SK-N-SH (cell line): Measurements from ENCODE around the gene PIK3IP1. TPM values are rescaled to one million over a fixed set of nuclear protein-coding genes. Genes with fewer than 3 reads are reported as not detected.

Source experiments
- CTCF ChIA-PET: fragments of 300-600, 350-600 bp; formaldehyde crosslinking; extraction: SDS; loops from one replicate; lab custom pipeline; 2021; lab: Yijun Ruan, JAX
- POLR2A ChIA-PET: fragments of 350-600 bp; sonication (Branson Sonifier 250); formaldehyde crosslinking; extraction: SDS; loops from one replicate; lab custom pipeline; 2020; ENCODE audit warnings: antibody characterized with exemption, inconsistent platforms; lab: Yijun Ruan, JAX
- DNase-seq: peaks from one replicate; pipeline ENCODE4 v3.0.0; 2012
- H2AFZ ChIP-seq: fragments of 200-600 bp; sonication (generic); 2 replicates; pipeline ENCODE4 v1.8.1; 2016; ENCODE audit warnings: antibody characterized with exemption, mild to moderate bottlenecking, low read depth
- H3F3A ChIP-seq: fragments of 200-600 bp; sonication (generic); replicated peaks from 2 replicates; pipeline ENCODE3; 2016; ENCODE audit warnings: antibody characterized with exemption, mild to moderate bottlenecking; ENCODE audit not compliant: insufficient read depth
- H3K27ac ChIP-seq, 2 experiments: fragments of 200-500 bp in 1 of 2; fragments of 200-600 bp in 1 of 2; sonication (Bioruptor generic) in 1 of 2; sonication (generic), shearing (Covaris generic) in 1 of 2; 2 replicates each; pipeline versions ENCODE4 v1.5.1 to v1.6.1; 2014 to 2016; ENCODE audit warnings: low read depth in 2 of 2, inconsistent platforms in 1 of 2, low read length in 1 of 2, mild to moderate bottlenecking in 1 of 2, mixed read lengths in 1 of 2
- H3K27me3 ChIP-seq: fragments of 200-600 bp; sonication (generic), shearing (Covaris generic); 2 replicates; pipeline ENCODE4 v1.6.1; 2016; ENCODE audit warnings: mixed run types; ENCODE audit not compliant: insufficient read depth
- H3K36me3 ChIP-seq, 2 experiments: fragments of 200-500 bp in 1 of 2; fragments of 200-600 bp in 1 of 2; sonication (Bioruptor generic) in 1 of 2; sonication (generic) in 1 of 2; replicated peaks in 1 of 2; 2 replicates each; pipeline versions ENCODE3 to v1.5.1; 2014 to 2016; ENCODE audit warnings: low read length in 1 of 2, mild to moderate bottlenecking in 1 of 2; ENCODE audit not compliant: insufficient read depth in 2 of 2, control insufficient read depth in 1 of 2
- H3K4me1 ChIP-seq, 2 experiments: fragments of 200-500 bp in 1 of 2; fragments of 200-600 bp in 1 of 2; sonication (Bioruptor generic) in 1 of 2; sonication (generic), shearing (Covaris generic) in 1 of 2; 2 replicates each; pipeline versions ENCODE4 v1.5.1 to v1.6.1; 2014 to 2016; ENCODE audit warnings: low read depth in 1 of 2, low read length in 1 of 2, mixed run types in 1 of 2; ENCODE audit not compliant: insufficient read depth in 2 of 2, control insufficient read depth in 1 of 2
- H3K4me2 ChIP-seq: fragments of 200-600 bp; sonication (generic), shearing (Covaris generic); 2 replicates; pipeline ENCODE4 v1.6.1; 2017; ENCODE audit warnings: mixed run types
- H3K4me3 ChIP-seq, 2 experiments: fragments of 200-500 bp in 1 of 2; fragments of 200-600 bp in 1 of 2; sonication (Bioruptor generic) in 1 of 2; sonication (generic), shearing (Covaris generic) in 1 of 2; 2 replicates each; pipeline versions ENCODE4 v1.5.1 to v1.8.1; 2014 to 2016; ENCODE audit warnings: low read depth in 2 of 2, inconsistent platforms in 1 of 2, low read length in 1 of 2, mild to moderate bottlenecking in 1 of 2, mixed read lengths in 1 of 2, moderate library complexity in 1 of 2
- H3K79me2 ChIP-seq: fragments of 200-600 bp; sonication (generic); 2 replicates; pipeline ENCODE4 v1.8.1; 2017; ENCODE audit warnings: mild to moderate bottlenecking; ENCODE audit not compliant: insufficient read depth
- H3K9ac ChIP-seq: fragments of 200-600 bp; sonication (generic); 2 replicates; pipeline ENCODE4 v1.6.1; 2017; ENCODE audit warnings: mixed run types
- H3K9me2 ChIP-seq: fragments of 200-600 bp; sonication (generic); 2 replicates; pipeline ENCODE4 v1.6.1; 2017; ENCODE audit warnings: mixed run types
- H3K9me3 ChIP-seq: fragments of 200-600 bp; sonication (generic); 2 replicates; pipeline ENCODE4 v1.6.1; 2017; ENCODE audit warnings: mixed run types, mild to moderate bottlenecking, moderate library complexity
- H4K20me1 ChIP-seq: fragments of 200-600 bp; sonication (generic); 2 replicates; pipeline ENCODE4 v1.6.1; 2017; ENCODE audit warnings: mild to moderate bottlenecking, mixed run types; ENCODE audit not compliant: insufficient read depth
- CHD2 ChIP-seq: fragments of 150-350 bp; IDR thresholded peaks from 2 replicates; pipeline ENCODE4 v1.6.1; 2018; ENCODE audit warnings: low read length; ENCODE audit not compliant: partially characterized antibody
- EP300 ChIP-seq, 2 experiments: IDR thresholded peaks; 2 replicates each; pipeline versions ENCODE4 v1.4.0 to v1.6.1; 2012; ENCODE audit warnings: borderline replicate concordance in 1 of 2, low read depth in 1 of 2, low read length in 1 of 2
- FOXJ3 ChIP-seq: sonication (generic); formaldehyde crosslinking; IDR thresholded peaks from 2 replicates; pipeline ENCODE4 v1.5.1; 2020; ENCODE audit warnings: mild to moderate bottlenecking, missing genetic modification reagents
- GATA2 ChIP-seq: sonication (generic); formaldehyde crosslinking; IDR thresholded peaks from 2 replicates; pipeline ENCODE4 v1.5.0; 2020; ENCODE audit warnings: mild to moderate bottlenecking, missing genetic modification reagents
- MEF2A ChIP-seq: IDR thresholded peaks from 2 replicates; pipeline ENCODE4 v1.4.0; 2012; ENCODE audit warnings: low read depth, borderline replicate concordance
- NFIC ChIP-seq: IDR thresholded peaks from 2 replicates; pipeline ENCODE4 v1.4.0; 2012; ENCODE audit warnings: borderline replicate concordance
- NRF1 ChIP-seq: IDR thresholded peaks from 2 replicates; pipeline ENCODE4 v1.6.1; 2012; ENCODE audit warnings: low read depth, mild to moderate bottlenecking, low read length
- POLR2AphosphoS5 ChIP-seq: IDR thresholded peaks from 2 replicates; pipeline ENCODE4 v1.6.1; 2012; ENCODE audit warnings: low read depth, low read length
- RAD21 ChIP-seq: IDR thresholded peaks from 2 replicates; pipeline ENCODE4 v1.6.1; 2012; ENCODE audit warnings: mild to moderate bottlenecking, low read length
- RFX5 ChIP-seq: IDR thresholded peaks from 2 replicates; pipeline ENCODE4 v1.6.1; 2012; ENCODE audit warnings: mild to moderate bottlenecking, improper control_type of control experiment, low read length
- RXRA ChIP-seq: IDR thresholded peaks from 2 replicates; pipeline ENCODE4 v1.4.0; 2012; ENCODE audit warnings: low read depth, mild to moderate bottlenecking, borderline replicate concordance
- SIN3A ChIP-seq: IDR thresholded peaks from 2 replicates; pipeline ENCODE4 v1.6.1; 2012; ENCODE audit warnings: low read depth, mild to moderate bottlenecking, low read length, moderate library complexity, borderline replicate concordance
- TAF1 ChIP-seq: IDR thresholded peaks from 2 replicates; pipeline ENCODE4 v1.6.1; 2012; ENCODE audit warnings: low read depth, mild to moderate bottlenecking, low read length, moderate library complexity, borderline replicate concordance
- TCF12 ChIP-seq: IDR thresholded peaks from 2 replicates; pipeline ENCODE4 v1.4.0; 2012
- TEAD4 ChIP-seq: IDR thresholded peaks from 2 replicates; pipeline ENCODE4 v1.4.0; 2012; ENCODE audit warnings: mild to moderate bottlenecking, borderline replicate concordance; ENCODE audit not compliant: insufficient read depth
- WGBS: methylation state at CpG from one replicate; pipeline ENCODE4 v1.1.6; 2017; ENCODE audit warnings: low lambda C conversion rate; 5-methylcytosine and 5-hydroxymethylcytosine counted together
- polyA plus RNA-seq, 3 experiments: library from polyadenylated mRNA; depleted of rRNA; stranded (reverse); fragments of >200 nt; gene quantifications; 2 replicates each; pipeline ENCODE4 v1.2.3, GENCODE V29; 2012
- TF ChIP-seq, protein P1 (sequence below): fragments of 150-350 bp; IDR thresholded peaks from 2 replicates; pipeline ENCODE4 v1.6.1; 2017; ENCODE audit warnings: antibody characterized with exemption, low read length, low read depth, borderline replicate concordance
- TF ChIP-seq, protein P2 (sequence below): IDR thresholded peaks from 2 replicates; pipeline ENCODE4 v1.6.1; 2012; ENCODE audit warnings: mild to moderate bottlenecking, low read depth, low read length, moderate library complexity
- TF ChIP-seq, protein P3 (sequence below): IDR thresholded peaks from 2 replicates; pipeline ENCODE4 v1.4.0; 2012; ENCODE audit warnings: low read depth, borderline replicate concordance
- TF ChIP-seq, protein P4 (sequence below): IDR thresholded peaks from 2 replicates; pipeline ENCODE4; 2012

Gene PIK3IP1
- polyA plus RNA-seq, 1 of the 3 experiments (the other 2 are of a cell fraction), result 8.6 TPM

DNA sequence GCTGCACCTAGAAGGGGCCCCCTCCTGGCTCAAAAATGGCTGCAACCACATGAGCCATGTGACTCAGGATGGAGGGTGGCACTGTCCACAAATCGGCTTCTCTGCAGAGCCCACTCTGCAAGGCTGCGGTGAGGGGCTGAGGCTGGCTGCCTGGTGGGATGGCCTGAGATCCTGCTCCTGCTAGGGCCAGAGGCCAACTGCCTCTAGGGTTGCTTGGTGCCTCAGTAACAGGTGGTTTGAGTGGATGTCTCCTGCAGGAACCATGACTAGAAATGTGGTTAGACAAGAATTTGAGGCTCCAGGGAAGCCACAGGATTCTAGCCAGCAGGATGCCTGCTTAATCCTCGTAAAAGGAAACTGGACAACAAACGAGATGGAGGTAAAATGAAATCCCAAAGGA is 36.7 kb upstream of the PIK3IP1 start:
- Histone ChIP-seq H3K36me3 (peaks cover 49 to 78% of the 10 kb centered on the region in 2 experiments), H3F3A (peaks cover 16% of the 10 kb centered on the region), H3K9me3 (no peaks in the 10 kb centered on the region), H3K9me2 (no peaks in the 10 kb centered on the region), H3K27ac (no peak overlapping the region), H3K27me3 (no peaks in the 10 kb centered on the region), H3K4me2 (no peak overlapping the region), H3K4me1 (no peaks in the 10 kb centered on the region), H2AFZ (no peak overlapping the region), H3K9ac (no peak overlapping the region), H3K79me2 (peaks cover 23% of the 10 kb centered on the region), H4K20me1 (no peaks in the 10 kb centered on the region), H3K4me3 (no peak overlapping the region)
- DNase-seq, result no peak
- POLR2A ChIA-PET, result no interaction called here
- CTCF ChIA-PET, result interaction anchor here (1.6 kb wide), 1 partner anchor 15 kb away, joined by 6 read pairs; no protein-coding TSS in a partner anchor
- no peak for TF ChIP-seq RAD21
- TF ChIP-seq RFX5, result no peak
- no peak for TF ChIP-seq EP300 (IDR thresholded peaks at IDR 0.05; ENCODE audit: borderline replicate concordance in 1 of 2, low read depth in 1 of 2, low read length in 1 of 2)
- TF ChIP-seq, protein P1, sequence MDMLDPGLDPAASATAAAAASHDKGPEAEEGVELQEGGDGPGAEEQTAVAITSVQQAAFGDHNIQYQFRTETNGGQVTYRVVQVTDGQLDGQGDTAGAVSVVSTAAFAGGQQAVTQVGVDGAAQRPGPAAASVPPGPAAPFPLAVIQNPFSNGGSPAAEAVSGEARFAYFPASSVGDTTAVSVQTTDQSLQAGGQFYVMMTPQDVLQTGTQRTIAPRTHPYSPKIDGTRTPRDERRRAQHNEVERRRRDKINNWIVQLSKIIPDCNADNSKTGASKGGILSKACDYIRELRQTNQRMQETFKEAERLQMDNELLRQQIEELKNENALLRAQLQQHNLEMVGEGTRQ, result no peak
- no peak for TF ChIP-seq FOXJ3
- no peak for TF ChIP-seq SIN3A
- no peak for TF ChIP-seq RXRA
- TF ChIP-seq NFIC, result no peak
- TF ChIP-seq POLR2AphosphoS5, result no peak
- TF ChIP-seq, protein P2, sequence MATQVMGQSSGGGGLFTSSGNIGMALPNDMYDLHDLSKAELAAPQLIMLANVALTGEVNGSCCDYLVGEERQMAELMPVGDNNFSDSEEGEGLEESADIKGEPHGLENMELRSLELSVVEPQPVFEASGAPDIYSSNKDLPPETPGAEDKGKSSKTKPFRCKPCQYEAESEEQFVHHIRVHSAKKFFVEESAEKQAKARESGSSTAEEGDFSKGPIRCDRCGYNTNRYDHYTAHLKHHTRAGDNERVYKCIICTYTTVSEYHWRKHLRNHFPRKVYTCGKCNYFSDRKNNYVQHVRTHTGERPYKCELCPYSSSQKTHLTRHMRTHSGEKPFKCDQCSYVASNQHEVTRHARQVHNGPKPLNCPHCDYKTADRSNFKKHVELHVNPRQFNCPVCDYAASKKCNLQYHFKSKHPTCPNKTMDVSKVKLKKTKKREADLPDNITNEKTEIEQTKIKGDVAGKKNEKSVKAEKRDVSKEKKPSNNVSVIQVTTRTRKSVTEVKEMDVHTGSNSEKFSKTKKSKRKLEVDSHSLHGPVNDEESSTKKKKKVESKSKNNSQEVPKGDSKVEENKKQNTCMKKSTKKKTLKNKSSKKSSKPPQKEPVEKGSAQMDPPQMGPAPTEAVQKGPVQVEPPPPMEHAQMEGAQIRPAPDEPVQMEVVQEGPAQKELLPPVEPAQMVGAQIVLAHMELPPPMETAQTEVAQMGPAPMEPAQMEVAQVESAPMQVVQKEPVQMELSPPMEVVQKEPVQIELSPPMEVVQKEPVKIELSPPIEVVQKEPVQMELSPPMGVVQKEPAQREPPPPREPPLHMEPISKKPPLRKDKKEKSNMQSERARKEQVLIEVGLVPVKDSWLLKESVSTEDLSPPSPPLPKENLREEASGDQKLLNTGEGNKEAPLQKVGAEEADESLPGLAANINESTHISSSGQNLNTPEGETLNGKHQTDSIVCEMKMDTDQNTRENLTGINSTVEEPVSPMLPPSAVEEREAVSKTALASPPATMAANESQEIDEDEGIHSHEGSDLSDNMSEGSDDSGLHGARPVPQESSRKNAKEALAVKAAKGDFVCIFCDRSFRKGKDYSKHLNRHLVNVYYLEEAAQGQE, result no peak
- TF ChIP-seq, protein P3, sequence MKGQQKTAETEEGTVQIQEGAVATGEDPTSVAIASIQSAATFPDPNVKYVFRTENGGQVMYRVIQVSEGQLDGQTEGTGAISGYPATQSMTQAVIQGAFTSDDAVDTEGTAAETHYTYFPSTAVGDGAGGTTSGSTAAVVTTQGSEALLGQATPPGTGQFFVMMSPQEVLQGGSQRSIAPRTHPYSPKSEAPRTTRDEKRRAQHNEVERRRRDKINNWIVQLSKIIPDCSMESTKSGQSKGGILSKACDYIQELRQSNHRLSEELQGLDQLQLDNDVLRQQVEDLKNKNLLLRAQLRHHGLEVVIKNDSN, result no peak
- TF ChIP-seq NRF1, result no peak
- TF ChIP-seq GATA2 (CRISPR knock-in tag), result no peak
- TF ChIP-seq TEAD4, result no peak
- no peak for TF ChIP-seq TCF12
- no peak for TF ChIP-seq MEF2A
- no peak for TF ChIP-seq CHD2
- TF ChIP-seq, protein P4, sequence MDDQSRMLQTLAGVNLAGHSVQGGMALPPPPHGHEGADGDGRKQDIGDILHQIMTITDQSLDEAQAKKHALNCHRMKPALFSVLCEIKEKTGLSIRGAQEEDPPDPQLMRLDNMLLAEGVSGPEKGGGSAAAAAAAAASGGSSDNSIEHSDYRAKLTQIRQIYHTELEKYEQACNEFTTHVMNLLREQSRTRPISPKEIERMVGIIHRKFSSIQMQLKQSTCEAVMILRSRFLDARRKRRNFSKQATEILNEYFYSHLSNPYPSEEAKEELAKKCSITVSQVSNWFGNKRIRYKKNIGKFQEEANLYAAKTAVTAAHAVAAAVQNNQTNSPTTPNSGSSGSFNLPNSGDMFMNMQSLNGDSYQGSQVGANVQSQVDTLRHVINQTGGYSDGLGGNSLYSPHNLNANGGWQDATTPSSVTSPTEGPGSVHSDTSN, result no peak
- TF ChIP-seq TAF1, result no peak
- 90% methylated on average over 4 of the region's 4 CpGs for WGBS
